Right kidney (tissue), 1 donor: ENCODE data around the gene FIG4.
"Not testable (repeated sequence)": the region's sequence is repeated elsewhere in the genome, so short reads cannot be mapped to it uniquely, and the experiment has no call there.

Experiments used
- DNase-seq: peaks from one replicate; pipeline ENCODE4 v3.0.0-alpha.2; 2016

Gene FIG4

GRCh38 chr6:109701774-109702173 is 10.7 kb downstream of the FIG4 start:
- DNase-seq: no peak

GRCh38 chr6:109702791-109703190 is 11.7 kb downstream of the FIG4 start:
- DNase-seq: no peak

GRCh38 chr6:109705258-109705657 is 14.2 kb downstream of the FIG4 start:
- DNase-seq: peak; percentile 56

GRCh38 chr6:109706513-109706912 is 15.4 kb downstream of the FIG4 start:
- DNase-seq: no peak

GRCh38 chr6:109708099-109708498 is 17.0 kb downstream of the FIG4 start:
- DNase-seq: not testable (repeated sequence)

GRCh38 chr6:109713097-109713496 is 22.0 kb downstream of the FIG4 start:
- DNase-seq: no peak

- DNase-seq: no peak
Measured at GRCh38 chr6:109714166-109714565, 23.1 kb downstream of the FIG4 start.

- DNase-seq: no peak
Measured at GRCh38 chr6:109714611-109715010, 23.5 kb downstream of the FIG4 start.

- no peak for DNase-seq
Measured at GRCh38 chr6:109715616-109716015, 24.5 kb downstream of the FIG4 start.

- DNase-seq: no peak
Measured at GRCh38 chr6:109717971-109718370, 26.9 kb downstream of the FIG4 start.

GRCh38 chr6:109718991-109719390 is 27.9 kb downstream of the FIG4 start:
- no peak for DNase-seq

- no peak for DNase-seq
Measured at GRCh38 chr6:109720311-109720710, 29.2 kb downstream of the FIG4 start.

- DNase-seq: no peak
Measured at GRCh38 chr6:109722011-109722410, 30.9 kb downstream of the FIG4 start.

GRCh38 chr6:109722564-109723254 is 31.6 kb downstream of the FIG4 start:
- DNase-seq: no peak

- not testable (repeated sequence) for DNase-seq
Measured at GRCh38 chr6:109725250-109725649, 34.2 kb downstream of the FIG4 start.

- DNase-seq: no peak
Measured at GRCh38 chr6:109736273-109737025, 45.4 kb downstream of the FIG4 start.

GRCh38 chr6:109738255-109738654 is 47.2 kb downstream of the FIG4 start:
- DNase-seq: no peak

GRCh38 chr6:109738667-109739066 is 47.6 kb downstream of the FIG4 start:
- DNase-seq: no peak

- DNase-seq: no peak
Measured at GRCh38 chr6:109739686-109740085, 48.6 kb downstream of the FIG4 start.

GRCh38 chr6:109740787-109741186 is 49.7 kb downstream of the FIG4 start:
- no peak for DNase-seq

GRCh38 chr6:109743739-109744138 is 52.6 kb downstream of the FIG4 start:
- no peak for DNase-seq

GRCh38 chr6:109744779-109745178 is 53.7 kb downstream of the FIG4 start:
- DNase-seq: not testable (repeated sequence)

- no peak for DNase-seq
Measured at GRCh38 chr6:109747221-109747620, 56.1 kb downstream of the FIG4 start.
